K562 (cell line): ENCODE data around the gene TPO. TPM values are rescaled to one million over a fixed set of nuclear protein-coding genes. Genes with fewer than 3 reads are reported as not detected.

Experiments used
- ATAC-seq: fragments of 200-7000 bp; cut with Tn5 transposase; 3 replicates; pipeline ENCODE4 v1.9.1; 2020; ENCODE audit warnings: moderate library complexity
- BruUV-seq: library from RNA; stranded (reverse); fragments of 400-500 nt; replicated peaks from 2 replicates; lab custom pipeline; 2021; lab: Mats Ljungman, UMichigan
- CTCF ChIA-PET: fragments of 300-600 bp; formaldehyde crosslinking; extraction: SDS; loops from one replicate; lab custom pipeline; 2021; ENCODE audit warnings: low intra/inter-chr PET ratio; lab: Yijun Ruan, JAX
- POLR2A ChIA-PET: fragments of 300-600, 350-650 bp; sonication (Branson Sonifier 250); formaldehyde crosslinking; extraction: SDS; loops from one replicate; lab custom pipeline; 2021; ENCODE audit warnings: antibody characterized with exemption, inconsistent platforms; lab: Yijun Ruan, JAX
- DNase-seq, 4 experiments: peaks; one replicate each; pipeline versions ENCODE4 v3.0.0 to v3.0.0-alpha.2; 2011 to 2018; ENCODE audit warnings: low spot score in 3 of 4, mixed read lengths in 3 of 4; ENCODE audit errors: extremely low read depth in 1 of 4
- FAIRE-seq: peaks from 2 replicates; lab custom pipeline; 2011; peaks lifted over from hg19 to GRCh38; lab: Jason Lieb, UNC
- H2AFZ ChIP-seq: 2 replicates; pipeline ENCODE4 v1.6.0; 2011; ENCODE audit warnings: low read depth, low read length, control low read depth, inconsistent platforms
- H3K27ac ChIP-seq: fragments of 200-600 bp; 3 replicates; pipeline ENCODE4 v1.8.0; 2011; ENCODE audit warnings: low read depth, mild to moderate bottlenecking, control low read depth, inconsistent platforms, low read length, moderate library complexity, mixed read lengths; ENCODE audit errors: extremely low read depth
- H3K27me3 ChIP-seq, 2 experiments: fragments of 300-600 bp in 1 of 2; 2 replicates in 1 of 2; 3 replicates in 1 of 2; pipeline versions ENCODE4 v1.6.0 to v1.8.0; 2011; ENCODE audit warnings: inconsistent platforms in 2 of 2, low read length in 2 of 2, mild to moderate bottlenecking in 1 of 2, mixed read lengths in 1 of 2, moderate library complexity in 1 of 2; ENCODE audit not compliant: control insufficient read depth in 2 of 2, insufficient read depth in 2 of 2
- H3K36me3 ChIP-seq: fragments of 300-600 bp; 3 replicates; pipeline ENCODE4 v1.8.0; 2011; ENCODE audit warnings: mild to moderate bottlenecking, low read length, inconsistent platforms; ENCODE audit not compliant: control insufficient read depth, insufficient read depth
- H3K4me1 ChIP-seq, 2 experiments: fragments of 200-600 bp in 1 of 2; replicated peaks in 1 of 2; 2 replicates in 1 of 2; 3 replicates in 1 of 2; pipeline versions ENCODE4 v1.5.1 to v1.8.0; 2011; ENCODE audit warnings: inconsistent platforms in 2 of 2, low read length in 2 of 2, mild to moderate bottlenecking in 1 of 2, mixed read lengths in 1 of 2, moderate library complexity in 1 of 2; ENCODE audit not compliant: control insufficient read depth in 2 of 2, insufficient read depth in 2 of 2
- H3K4me2 ChIP-seq: 2 replicates; pipeline ENCODE4 v1.6.1; 2011; ENCODE audit warnings: low read length, control low read depth, inconsistent platforms, mixed read lengths; ENCODE audit not compliant: insufficient read depth
- H3K4me3 ChIP-seq: fragments of 200-600 bp; sonication (generic), shearing (Covaris generic); 2 replicates; pipeline ENCODE4 v1.5.1; 2016; ENCODE audit warnings: control low read depth, inconsistent platforms
- H3K79me2 ChIP-seq: fragments of 200-600 bp; 3 replicates; pipeline ENCODE4 v1.8.0; 2011; ENCODE audit warnings: low read length, inconsistent platforms; ENCODE audit not compliant: control insufficient read depth, insufficient read depth
- H3K9ac ChIP-seq, 2 experiments: 2 replicates each; pipeline versions ENCODE4 v1.6.0 to v1.6.1; 2011; ENCODE audit warnings: low read depth in 2 of 2, low read length in 2 of 2, control low read depth in 1 of 2, inconsistent platforms in 1 of 2, mild to moderate bottlenecking in 1 of 2, mixed read lengths in 1 of 2; ENCODE audit not compliant: insufficient read depth in 1 of 2
- H3K9me1 ChIP-seq: one replicate; pipeline ENCODE4 v1.6.0; 2011; ENCODE audit warnings: inconsistent platforms, mild to moderate bottlenecking, low read length, moderate library complexity; ENCODE audit not compliant: control insufficient read depth, insufficient read depth
- H3K9me3 ChIP-seq: replicated peaks from 2 replicates; pipeline ENCODE4 v1.5.1; 2011; ENCODE audit warnings: low read depth, low read length, inconsistent platforms; ENCODE audit not compliant: control insufficient read depth, insufficient read depth
- H4K20me1 ChIP-seq: replicated peaks from 2 replicates; pipeline ENCODE4 v1.6.1; 2011; ENCODE audit warnings: low read length, inconsistent platforms, mixed read lengths; ENCODE audit not compliant: control insufficient read depth, insufficient read depth
- BMI1 ChIP-seq: fragments of 150-350 bp; IDR thresholded peaks from 2 replicates; pipeline ENCODE4 v1.6.1; 2014; ENCODE audit warnings: low read length
- FOXJ3 ChIP-seq: sonication (generic); formaldehyde crosslinking; IDR thresholded peaks from 2 replicates; pipeline ENCODE4 v1.4.0; 2020; ENCODE audit warnings: mild to moderate bottlenecking, missing genetic modification reagents
- HDAC1 ChIP-seq, 2 experiments: fragments of 450-650 bp; IDR thresholded peaks; 2 replicates each; pipeline ENCODE4 v1.6.1; 2016 to 2017; ENCODE audit warnings: inconsistent platforms in 1 of 2, mild to moderate bottlenecking in 1 of 2, moderate library complexity in 1 of 2
- ILF3 ChIP-seq: fragments of 450-650 bp; IDR thresholded peaks from 2 replicates; pipeline ENCODE4 v1.6.1; 2018; ENCODE audit warnings: antibody characterized with exemption, mild to moderate bottlenecking, moderate library complexity, borderline replicate concordance
- KDM5B ChIP-seq: fragments of 200-600 bp; sonication (generic); IDR thresholded peaks from 2 replicates; pipeline ENCODE4 v1.6.1; 2012; ENCODE audit warnings: low read depth, mild to moderate bottlenecking, moderate library complexity, low read length, control low read depth, inconsistent platforms; ENCODE audit not compliant: insufficient replicate concordance
- MCM3 ChIP-seq: fragments of 450-650 bp; IDR thresholded peaks from 2 replicates; pipeline ENCODE4 v1.6.1; 2016
- TEAD1 ChIP-seq, 2 experiments: fragments of 450-650 bp in 1 of 2; sonication (generic) in 1 of 2; formaldehyde crosslinking; IDR thresholded peaks; 2 replicates each; pipeline versions ENCODE4 v1.4.0 to v1.8.0; 2020 to 2022; ENCODE audit warnings: mild to moderate bottlenecking in 2 of 2, missing genetic modification reagents in 1 of 2
- THRAP3 ChIP-seq: fragments of 450-650 bp; IDR thresholded peaks from 2 replicates; pipeline ENCODE4 v1.6.1; 2016; ENCODE audit warnings: mild to moderate bottlenecking, inconsistent platforms, borderline replicate concordance
- ZNF431 ChIP-seq: sonication (generic); formaldehyde crosslinking; IDR thresholded peaks from 2 replicates; pipeline ENCODE4 v1.8.0; 2022; ENCODE audit warnings: mild to moderate bottlenecking, missing genetic modification reagents
- ZNF583 ChIP-seq: fragments of 250-450 bp; sonication (Bioruptor Pico); IDR thresholded peaks from 2 replicates; pipeline ENCODE4 v1.4.0; 2020
- ZNF79 ChIP-seq: fragments of 250-450 bp; sonication (Bioruptor Pico); IDR thresholded peaks from 2 replicates; pipeline ENCODE4 v1.4.0; 2020; ENCODE audit warnings: low read depth, mild to moderate bottlenecking, moderate library complexity
- WGBS: fragments of 100-300 bp; shearing (Covaris generic); methylation state at CpG from one replicate; pipeline ENCODE4 v1.1.6; 2016; ENCODE audit warnings: low coverage, mixed read lengths; ENCODE audit not compliant: insufficient coverage; ENCODE audit errors: missing lambda C conversion rate; 5-methylcytosine and 5-hydroxymethylcytosine counted together
- in situ Hi-C: fragments of 300-500 bp; cut with MboI; formaldehyde crosslinking; loops from 4 replicates; pipeline ENCODE4 v1.15.0; 2018; ENCODE audit warnings: inconsistent platforms, mixed read lengths
- intact Hi-C: fragments of 100-400 bp; cut with micrococcal nuclease; formaldehyde crosslinking; loops from 2 replicates; pipeline ENCODE4 v1.14.2; 2022
- polyA plus RNA-seq, 8 experiments: library from polyadenylated mRNA; depleted of rRNA in 4 of 8; stranded (reverse) in 5 of 8; unstranded in 3 of 8; fragments of >200 nt; fragmentation: Nextera tagmentation in 2 of 8; fragmentation: Illumina TruSeq in 1 of 8; extraction: Ambion mirVana in 2 of 8; extraction: Trizol in 1 of 8; gene quantifications; 2 replicates each; pipeline versions ENCODE4 v1.2.1 to v1.2.3, GENCODE V29; 2011 to 2014; ENCODE audit warnings: inconsistent platforms in 1 of 8, missing spikeins in 1 of 8
- total RNA-seq, 7 experiments: library from RNA; depleted of rRNA in 6 of 7; stranded (reverse); fragments of >200 nt in 6 of 7; fragmentation: Illumina TruSeq in 2 of 7; extraction: Trizol in 2 of 7; gene quantifications; 2 replicates each; pipeline versions ENCODE4 v1.2.1 to v1.2.3, GENCODE V29; 2011 to 2021; ENCODE audit warnings: low replicate concordance in 1 of 7
- TF ChIP-seq, protein P1 (sequence below): fragments of 250-450 bp; sonication (Bioruptor Pico); IDR thresholded peaks from 2 replicates; pipeline ENCODE4 v1.4.0; 2020; ENCODE audit warnings: mild to moderate bottlenecking
- TF ChIP-seq, protein P2 (sequence below): fragments of 250-450 bp; sonication (Bioruptor Pico); IDR thresholded peaks from 2 replicates; pipeline ENCODE4 v1.8.0; 2021; ENCODE audit warnings: moderate library complexity, mild to moderate bottlenecking, inconsistent platforms
- TF ChIP-seq, protein P3 (sequence below): fragments of 200-800 bp; sonication (Bioruptor generic); IDR thresholded peaks from 2 replicates; pipeline ENCODE4 v1.6.1; 2017; ENCODE audit warnings: missing genetic modification characterization, missing compliant biosample characterization
- TF ChIP-seq, protein P4 (sequence below): sonication (generic); IDR thresholded peaks from 2 replicates; pipeline ENCODE4 v1.6.1; 2016
- TF ChIP-seq, protein P5 (sequence below): fragments of 250-450 bp; sonication (Bioruptor Pico); IDR thresholded peaks from 2 replicates; pipeline ENCODE4 v1.5.0; 2022; ENCODE audit warnings: mild to moderate bottlenecking

The TPO gene
- total and polyA plus RNA-seq, 9 of the 15 experiments (the other 6 are each of a cell fraction or from before 2014, with no cell fraction given) = not detected

DNA sequence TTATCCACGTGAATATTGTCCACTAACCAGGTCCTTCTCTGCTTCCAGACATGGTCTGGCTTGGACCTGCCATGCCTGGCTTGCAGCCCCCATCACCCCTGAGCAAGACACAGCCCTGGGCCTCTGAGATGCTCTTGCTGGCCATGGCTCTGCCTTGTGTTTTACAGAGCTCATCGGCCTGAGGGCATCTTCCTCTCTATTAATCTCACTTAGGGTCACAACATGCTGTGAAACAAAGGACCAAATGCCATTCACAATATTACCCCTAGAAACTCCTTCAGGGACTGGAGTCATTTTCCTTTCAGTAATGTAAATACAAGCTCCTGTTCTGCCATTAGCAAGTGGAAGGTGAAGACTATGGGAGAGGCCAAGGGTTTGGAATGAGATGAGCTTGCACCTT, 6.8 kb upstream of the TPO start:
- Histone ChIP-seq H3K27me3 (peaks cover 0 to 20% of the 10 kb centered on the region in 2 experiments; a peak in 2 of 5 replicates), H3K4me3 (no peak overlapping the region), H3K4me2 (no peak overlapping the region), H3K9ac (no peak overlapping the region), H2AFZ (no peak overlapping the region), H3K9me1 (no peaks in the 10 kb centered on the region), H3K9me3 (no peaks in the 10 kb centered on the region), H3K79me2 (no peaks in the 10 kb centered on the region), H3K36me3 (no peaks in the 10 kb centered on the region), H4K20me1 (no peaks in the 10 kb centered on the region), H3K27ac (no peak overlapping the region), H3K4me1 (no peaks in the 10 kb centered on the region)
- ChIA-PET CTCF (no interaction called here), POLR2A (interaction anchor here (0.6 kb wide), 1 partner anchor 691 kb away, joined by 3 read pairs; no protein-coding TSS in a partner anchor)
- intact Hi-C loops = no loop called here
- BruUV-seq = no TSS peak
- ATAC-seq = no peak
- in situ Hi-C loops = no loop called here
- DNase-seq = no peak
- FAIRE-seq = no peak
- WGBS = 0% methylated on average over 2 of the region's 2 CpGs
- no peak for TF ChIP-seq THRAP3
- TF ChIP-seq ZNF79 (CRISPR knock-in tag) = no peak
- TF ChIP-seq KDM5B = no peak
- no peak for TF ChIP-seq ZNF583 (CRISPR knock-in tag)
- TF ChIP-seq HDAC1 (IDR thresholded peaks at IDR 0.05) = no peak
- no peak for TF ChIP-seq MCM3
- no peak for TF ChIP-seq FOXJ3 (CRISPR knock-in tag)
- no peak for TF ChIP-seq ILF3
- TF ChIP-seq TEAD1 (CRISPR knock-in tag; IDR thresholded peaks at IDR 0.05) = no peak
- no peak for TF ChIP-seq ZNF431 (CRISPR knock-in tag)
- no peak for TF ChIP-seq BMI1
- TF ChIP-seq, protein P1, sequence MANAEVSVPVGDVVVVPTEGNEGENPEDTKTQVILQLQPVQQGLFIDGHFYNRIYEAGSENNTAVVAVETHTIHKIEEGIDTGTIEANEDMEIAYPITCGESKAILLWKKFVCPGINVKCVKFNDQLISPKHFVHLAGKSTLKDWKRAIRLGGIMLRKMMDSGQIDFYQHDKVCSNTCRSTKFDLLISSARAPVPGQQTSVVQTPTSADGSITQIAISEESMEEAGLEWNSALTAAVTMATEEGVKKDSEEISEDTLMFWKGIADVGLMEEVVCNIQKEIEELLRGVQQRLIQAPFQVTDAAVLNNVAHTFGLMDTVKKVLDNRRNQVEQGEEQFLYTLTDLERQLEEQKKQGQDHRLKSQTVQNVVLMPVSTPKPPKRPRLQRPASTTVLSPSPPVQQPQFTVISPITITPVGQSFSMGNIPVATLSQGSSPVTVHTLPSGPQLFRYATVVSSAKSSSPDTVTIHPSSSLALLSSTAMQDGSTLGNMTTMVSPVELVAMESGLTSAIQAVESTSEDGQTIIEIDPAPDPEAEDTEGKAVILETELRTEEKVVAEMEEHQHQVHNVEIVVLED (CRISPR knock-in tag) = no peak
- TF ChIP-seq, protein P2, sequence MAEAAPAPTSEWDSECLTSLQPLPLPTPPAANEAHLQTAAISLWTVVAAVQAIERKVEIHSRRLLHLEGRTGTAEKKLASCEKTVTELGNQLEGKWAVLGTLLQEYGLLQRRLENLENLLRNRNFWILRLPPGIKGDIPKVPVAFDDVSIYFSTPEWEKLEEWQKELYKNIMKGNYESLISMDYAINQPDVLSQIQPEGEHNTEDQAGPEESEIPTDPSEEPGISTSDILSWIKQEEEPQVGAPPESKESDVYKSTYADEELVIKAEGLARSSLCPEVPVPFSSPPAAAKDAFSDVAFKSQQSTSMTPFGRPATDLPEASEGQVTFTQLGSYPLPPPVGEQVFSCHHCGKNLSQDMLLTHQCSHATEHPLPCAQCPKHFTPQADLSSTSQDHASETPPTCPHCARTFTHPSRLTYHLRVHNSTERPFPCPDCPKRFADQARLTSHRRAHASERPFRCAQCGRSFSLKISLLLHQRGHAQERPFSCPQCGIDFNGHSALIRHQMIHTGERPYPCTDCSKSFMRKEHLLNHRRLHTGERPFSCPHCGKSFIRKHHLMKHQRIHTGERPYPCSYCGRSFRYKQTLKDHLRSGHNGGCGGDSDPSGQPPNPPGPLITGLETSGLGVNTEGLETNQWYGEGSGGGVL (CRISPR knock-in tag) = no peak
- TF ChIP-seq, protein P3, sequence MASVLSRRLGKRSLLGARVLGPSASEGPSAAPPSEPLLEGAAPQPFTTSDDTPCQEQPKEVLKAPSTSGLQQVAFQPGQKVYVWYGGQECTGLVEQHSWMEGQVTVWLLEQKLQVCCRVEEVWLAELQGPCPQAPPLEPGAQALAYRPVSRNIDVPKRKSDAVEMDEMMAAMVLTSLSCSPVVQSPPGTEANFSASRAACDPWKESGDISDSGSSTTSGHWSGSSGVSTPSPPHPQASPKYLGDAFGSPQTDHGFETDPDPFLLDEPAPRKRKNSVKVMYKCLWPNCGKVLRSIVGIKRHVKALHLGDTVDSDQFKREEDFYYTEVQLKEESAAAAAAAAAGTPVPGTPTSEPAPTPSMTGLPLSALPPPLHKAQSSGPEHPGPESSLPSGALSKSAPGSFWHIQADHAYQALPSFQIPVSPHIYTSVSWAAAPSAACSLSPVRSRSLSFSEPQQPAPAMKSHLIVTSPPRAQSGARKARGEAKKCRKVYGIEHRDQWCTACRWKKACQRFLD (CRISPR knock-in tag) = no peak
- TF ChIP-seq, protein P4, sequence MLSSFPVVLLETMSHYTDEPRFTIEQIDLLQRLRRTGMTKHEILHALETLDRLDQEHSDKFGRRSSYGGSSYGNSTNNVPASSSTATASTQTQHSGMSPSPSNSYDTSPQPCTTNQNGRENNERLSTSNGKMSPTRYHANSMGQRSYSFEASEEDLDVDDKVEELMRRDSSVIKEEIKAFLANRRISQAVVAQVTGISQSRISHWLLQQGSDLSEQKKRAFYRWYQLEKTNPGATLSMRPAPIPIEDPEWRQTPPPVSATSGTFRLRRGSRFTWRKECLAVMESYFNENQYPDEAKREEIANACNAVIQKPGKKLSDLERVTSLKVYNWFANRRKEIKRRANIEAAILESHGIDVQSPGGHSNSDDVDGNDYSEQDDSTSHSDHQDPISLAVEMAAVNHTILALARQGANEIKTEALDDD = no peak
- TF ChIP-seq, protein P5, sequence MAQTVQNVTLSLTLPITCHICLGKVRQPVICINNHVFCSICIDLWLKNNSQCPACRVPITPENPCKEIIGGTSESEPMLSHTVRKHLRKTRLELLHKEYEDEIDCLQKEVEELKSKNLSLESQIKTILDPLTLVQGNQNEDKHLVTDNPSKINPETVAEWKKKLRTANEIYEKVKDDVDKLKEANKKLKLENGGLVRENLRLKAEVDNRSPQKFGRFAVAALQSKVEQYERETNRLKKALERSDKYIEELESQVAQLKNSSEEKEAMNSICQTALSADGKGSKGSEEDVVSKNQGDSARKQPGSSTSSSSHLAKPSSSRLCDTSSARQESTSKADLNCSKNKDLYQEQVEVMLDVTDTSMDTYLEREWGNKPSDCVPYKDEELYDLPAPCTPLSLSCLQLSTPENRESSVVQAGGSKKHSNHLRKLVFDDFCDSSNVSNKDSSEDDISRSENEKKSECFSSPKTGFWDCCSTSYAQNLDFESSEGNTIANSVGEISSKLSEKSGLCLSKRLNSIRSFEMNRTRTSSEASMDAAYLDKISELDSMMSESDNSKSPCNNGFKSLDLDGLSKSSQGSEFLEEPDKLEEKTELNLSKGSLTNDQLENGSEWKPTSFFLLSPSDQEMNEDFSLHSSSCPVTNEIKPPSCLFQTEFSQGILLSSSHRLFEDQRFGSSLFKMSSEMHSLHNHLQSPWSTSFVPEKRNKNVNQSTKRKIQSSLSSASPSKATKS (CRISPR knock-in tag) = no peak
